OCI-LY3 (cell line): Measurements from ENCODE around the gene LHCGR.
"Not testable (repeated sequence)": the region's sequence is repeated elsewhere in the genome, so short reads cannot be mapped to it uniquely, and the experiment has no call there.

Experiments
- CTCF ChIP-seq: fragments of 200-600, 300-600 bp; sonication (generic); IDR thresholded peaks from 2 replicates; pipeline ENCODE4 v1.5.1; 2014; ENCODE audit warnings: antibody characterized with exemption, low read length, low read depth
- EZH2phosphoT487 ChIP-seq: fragments of 200-600 bp; shearing (Covaris generic); IDR thresholded peaks from 2 replicates; pipeline ENCODE4 v1.6.1; 2018; ENCODE audit warnings: antibody characterized with exemption, mixed run types, low read depth

GRCh38 chr2:48739236-48739635 is 16.3 kb downstream of the LHCGR start:
- TF ChIP-seq CTCF, EZH2phosphoT487: not testable (repeated sequence)
